ENCODE data around the gene LCN6.
"Not testable (repeated sequence)": the region's sequence is repeated elsewhere in the genome, so short reads cannot be mapped to it uniquely, and the experiment has no call there.

The LCN6 gene

GRCh38 chr9:136759436-136760325 is 11.4 kb upstream of the LCN6 start:
- no peak for DNase-seq (ENCODE audit: low spot score)

- no peak for DNase-seq (ENCODE audit: low spot score)
Observed at GRCh38 chr9:136759001-136759400, 10.7 kb upstream of the LCN6 start.

GRCh38 chr9:136757751-136758140 is 9.4 kb upstream of the LCN6 start:
- no peak for DNase-seq (ENCODE audit: low spot score)

- no peak for DNase-seq (ENCODE audit: low spot score)
Observed at GRCh38 chr9:136757328-136757727, 9.0 kb upstream of the LCN6 start.

DNA sequence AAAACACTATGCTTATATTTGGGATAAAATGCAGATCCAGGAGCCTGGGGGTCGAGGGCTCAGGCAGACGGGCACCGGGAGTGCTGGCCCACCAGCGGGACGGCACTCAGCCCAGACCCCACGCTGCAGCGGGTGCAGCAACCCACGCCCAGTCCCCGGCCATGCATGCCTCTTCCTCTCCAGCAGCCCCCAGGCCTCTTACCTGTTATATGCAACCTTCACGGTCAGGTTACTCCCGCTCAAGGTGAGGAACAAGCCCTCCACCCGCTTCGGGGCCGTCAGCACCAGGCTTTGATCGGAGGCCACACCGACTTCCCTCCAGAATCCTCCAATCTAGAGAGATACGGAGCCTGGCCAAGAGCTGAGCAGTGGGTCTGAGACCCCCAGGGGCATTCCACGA is 8.5 kb upstream of the LCN6 start:
- DNase-seq (ENCODE audit: low spot score): no peak

DNA sequence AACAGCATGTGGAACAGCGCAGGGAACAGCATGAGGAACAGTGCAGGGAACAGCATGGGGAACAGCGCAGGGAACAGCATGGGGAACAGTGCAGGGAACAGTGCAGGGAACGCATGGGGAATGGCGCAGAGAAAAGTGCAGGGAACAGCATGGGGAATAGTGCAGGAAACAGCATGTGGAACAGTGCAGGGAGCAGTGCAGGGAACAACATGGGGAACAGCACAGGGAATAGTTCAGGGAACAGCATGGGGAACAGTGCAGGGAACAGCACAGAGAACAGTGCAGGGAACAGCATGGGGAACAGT is 7.8 kb upstream of the LCN6 start:
- DNase-seq (ENCODE audit: low spot score): no peak

DNA sequence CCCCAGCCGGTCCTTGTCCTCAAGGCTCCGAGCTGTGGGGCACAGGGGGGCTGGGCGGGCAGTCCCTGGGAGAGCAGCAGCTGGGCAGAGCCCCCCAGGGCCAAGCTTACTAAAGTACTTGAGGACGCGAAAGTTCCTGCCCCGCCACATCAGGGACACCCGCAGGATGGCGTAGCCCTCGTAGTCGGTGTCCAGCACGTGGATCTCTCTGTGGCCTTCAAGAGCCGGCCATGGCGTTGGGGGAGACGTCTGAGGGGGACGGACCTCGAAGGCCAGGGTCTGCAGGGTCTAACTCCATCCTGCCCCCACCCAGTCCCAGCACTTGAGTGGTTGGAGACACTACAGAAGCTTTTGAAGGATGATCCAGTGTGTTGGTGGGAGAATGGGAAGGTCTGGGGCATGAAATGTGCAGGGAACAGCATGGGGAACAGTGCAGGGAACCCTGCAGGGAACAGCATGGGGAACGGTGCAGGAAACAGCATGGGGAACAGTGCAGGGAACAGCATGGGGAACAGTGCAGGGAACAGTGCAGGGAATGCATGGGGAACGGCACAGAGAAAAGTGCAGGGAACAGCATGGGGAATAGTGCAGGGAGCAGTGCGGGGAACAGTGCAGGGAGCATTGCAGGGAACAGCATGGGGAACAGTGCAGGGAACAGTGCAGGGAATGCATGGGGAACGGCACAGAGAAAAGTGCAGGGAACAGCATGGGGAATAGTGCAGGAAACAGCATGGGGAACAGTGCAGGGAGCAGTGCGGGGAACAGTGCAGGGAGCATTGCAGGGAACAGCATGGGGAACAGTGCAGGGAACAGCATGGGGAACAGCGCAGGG is 7.2 kb upstream of the LCN6 start:
- DNase-seq (ENCODE audit: low spot score): not testable (repeated sequence)

- DNase-seq (ENCODE audit: low spot score): no peak
Observed at GRCh38 chr9:136754626-136755301, 6.4 kb upstream of the LCN6 start.

DNA sequence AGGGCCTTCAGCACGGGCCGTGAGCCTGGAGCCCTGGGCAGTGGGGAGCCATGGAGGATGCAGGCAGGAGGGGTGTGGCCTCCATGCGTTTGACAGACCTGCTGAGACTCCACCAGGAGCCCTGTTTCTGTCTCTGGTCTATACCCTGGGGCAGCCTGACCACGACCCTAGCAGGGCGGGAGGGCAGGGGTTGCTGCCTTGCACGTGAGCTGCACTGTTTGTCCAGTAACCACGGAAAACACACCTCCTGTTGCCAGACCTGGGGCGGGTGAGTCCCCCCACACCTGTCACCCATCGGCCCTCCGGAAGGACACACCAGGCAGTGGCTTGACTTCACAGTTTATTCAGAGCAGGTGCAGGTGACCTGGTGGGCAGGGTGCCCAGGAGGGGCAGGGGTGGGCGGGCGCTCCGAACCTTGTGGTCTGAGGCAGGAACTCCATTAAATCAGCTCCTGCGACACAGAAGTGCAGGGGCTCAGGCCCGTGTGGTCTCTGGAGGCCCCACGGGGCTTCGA is 5.8 kb upstream of the LCN6 start:
- no peak for DNase-seq (ENCODE audit: low spot score)

DNA sequence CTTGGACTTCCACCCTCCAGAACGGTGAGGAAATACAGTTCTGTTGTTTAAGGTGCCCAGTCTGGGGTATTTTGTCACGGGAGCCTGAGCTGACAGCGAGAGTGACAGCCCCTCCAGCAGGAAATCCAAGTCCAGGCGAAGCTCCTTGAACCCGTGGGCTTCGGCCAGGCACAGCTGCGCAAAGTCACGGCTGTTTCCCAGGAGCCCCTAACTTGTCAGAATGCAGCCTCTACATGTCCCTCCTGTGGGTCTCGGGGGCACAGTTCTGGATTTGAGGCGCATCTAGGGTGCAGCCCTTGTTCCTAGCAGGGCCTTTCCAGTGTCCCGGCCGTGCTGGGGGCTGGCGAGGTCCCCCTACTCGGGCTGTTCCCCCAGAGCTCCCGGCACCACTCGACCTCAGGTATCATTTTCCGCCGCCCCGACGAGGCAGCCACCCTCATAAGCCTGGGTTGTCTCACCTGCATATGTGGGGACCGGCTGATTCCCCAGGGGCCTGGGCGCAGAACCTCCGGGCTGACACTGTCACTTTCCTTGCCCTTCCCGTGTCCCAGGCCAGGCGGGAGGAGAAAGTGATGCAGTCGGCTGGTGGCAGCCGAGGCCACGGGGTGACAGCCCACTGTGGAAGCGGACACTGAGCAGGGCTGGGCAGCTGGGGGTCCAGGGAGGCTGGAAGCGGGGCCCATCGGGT is 5.2 kb upstream of the LCN6 start:
- no peak for DNase-seq (ENCODE audit: low spot score)

- no peak for DNase-seq (ENCODE audit: low spot score)
Observed at GRCh38 chr9:136751814-136752213, 3.5 kb upstream of the LCN6 start.

DNA sequence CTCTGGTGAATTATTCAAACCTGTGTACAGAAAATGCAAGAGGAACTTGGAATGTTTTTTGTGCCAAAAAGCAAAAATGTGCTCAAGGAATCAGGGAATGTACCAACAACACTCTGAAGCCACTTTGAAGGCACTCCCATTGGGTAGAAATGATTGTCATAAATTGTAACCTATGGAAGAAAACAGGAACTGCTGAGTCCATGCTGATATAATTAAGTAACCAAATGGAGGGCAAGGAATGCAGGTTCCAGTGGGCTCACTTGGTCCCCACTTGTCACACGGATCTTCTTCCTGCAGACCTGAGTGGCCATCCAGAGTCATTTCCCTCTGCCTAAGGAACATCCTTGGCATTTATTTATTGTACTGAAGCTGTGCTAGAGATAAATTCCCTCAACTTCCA is 2.9 kb upstream of the LCN6 start:
- DNase-seq (ENCODE audit: low spot score): no peak

- DNase-seq (ENCODE audit: low spot score): peak; percentile 32
Observed at GRCh38 chr9:136750526-136750925, 2.2 kb upstream of the LCN6 start.

DNA sequence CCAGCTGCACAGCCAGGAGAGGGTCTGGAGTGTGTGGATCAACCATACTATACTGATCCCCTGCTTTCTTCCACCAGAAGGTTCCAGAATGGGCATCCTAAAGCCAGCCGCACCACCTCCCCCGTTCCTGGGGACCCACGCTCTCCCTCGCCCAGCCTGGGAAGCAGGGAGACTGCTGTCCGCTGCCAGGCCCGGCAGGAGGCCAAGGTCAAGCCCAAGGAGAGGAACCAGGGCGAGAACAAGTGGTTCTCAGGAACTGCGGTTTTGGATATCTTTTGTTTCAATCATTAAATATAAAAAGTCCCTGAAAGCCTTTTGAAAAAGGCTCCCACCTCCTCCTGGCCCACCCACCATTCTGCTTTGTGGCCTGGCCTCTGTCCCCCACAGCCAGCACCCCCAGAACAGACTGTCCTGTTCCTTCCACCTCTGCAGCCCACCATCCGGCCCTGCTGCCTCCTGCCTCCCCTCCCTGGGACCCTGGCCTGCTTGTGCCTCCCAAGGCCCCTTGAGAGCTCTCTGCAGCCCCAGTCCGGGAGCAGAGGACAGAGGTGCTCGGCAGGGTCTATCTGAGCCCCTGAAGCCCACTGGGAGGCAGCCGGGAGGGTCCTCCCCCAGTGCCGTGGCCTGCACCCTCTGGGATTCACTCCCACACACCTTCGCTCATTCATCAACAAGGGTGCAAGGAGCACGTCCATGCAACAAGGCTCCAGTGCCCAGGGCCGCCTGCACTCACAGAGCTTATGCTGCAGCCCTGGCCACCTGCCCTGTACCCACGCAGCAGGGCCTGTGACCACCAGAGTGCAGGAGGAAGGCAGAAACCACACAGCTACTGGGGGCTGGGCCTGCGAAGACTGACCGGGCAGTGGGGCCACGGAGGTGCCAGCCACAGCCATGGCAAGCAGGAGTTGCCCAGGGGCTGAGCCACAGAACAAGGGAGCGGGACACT is 614 bp upstream of the LCN6 start:
- DNase-seq (ENCODE audit: low spot score): no peak

GRCh38 chr9:136747161-136748060 is 914 bp downstream of the LCN6 start:
- DNase-seq (ENCODE audit: low spot score): no peak

- DNase-seq (ENCODE audit: low spot score): no peak
Observed at GRCh38 chr9:136746621-136747020, 1.7 kb downstream of the LCN6 start.

DNA sequence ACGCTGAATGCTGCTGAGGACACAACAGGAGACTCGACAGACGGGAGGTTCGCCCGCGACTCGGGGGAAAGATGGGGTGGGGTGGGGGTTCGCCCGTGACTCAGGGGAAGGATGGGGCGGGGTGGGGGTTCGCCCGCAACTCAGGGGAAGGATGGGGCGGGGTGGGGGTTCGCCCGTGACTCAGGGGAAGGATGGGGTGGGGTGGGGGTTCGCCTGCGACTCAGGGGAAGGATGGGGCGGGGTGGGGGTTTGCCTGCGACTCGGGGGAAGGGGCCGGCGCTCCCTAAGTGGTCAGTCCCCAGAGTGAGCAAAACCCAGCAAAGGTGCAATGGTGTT is 2.2 kb downstream of the LCN6 start:
- no peak for DNase-seq (ENCODE audit: low spot score)

GRCh38 chr9:136745389-136746154 is 2.8 kb downstream of the LCN6 start:
- DNase-seq (ENCODE audit: low spot score): no peak

- no peak for DNase-seq (ENCODE audit: low spot score)
Observed at GRCh38 chr9:136744773-136745172, 3.6 kb downstream of the LCN6 start.

Data from AG08395 (cell line).